GM19328 (cell line): ENCODE results near the gene TMED1.
"Not testable (repeated sequence)": the region's sequence is repeated elsewhere in the genome, so short reads cannot be mapped to it uniquely, and the experiment has no call there.

Experiments used
- ATAC-seq: cut with Tn5 transposase; IDR thresholded peaks from one replicate; pipeline ENCODE4 v1.9.1; 2021; ENCODE audit warnings: mild to moderate bottlenecking, moderate library complexity; ENCODE audit not compliant: unreplicated experiment

TMED1 gene

GRCh38 chr19:10863107-10863717, 27.2 kb upstream of the TMED1 start:
- ATAC-seq = no peak

GRCh38 chr19:10862561-10863106, 26.6 kb upstream of the TMED1 start:
- ATAC-seq = no peak

- no peak for ATAC-seq
Observed at GRCh38 chr19:10861103-10861651, 25.2 kb upstream of the TMED1 start.

- no peak for ATAC-seq
Observed at GRCh38 chr19:10858204-10858828, 22.3 kb upstream of the TMED1 start.

GRCh38 chr19:10856899-10857298, 20.9 kb upstream of the TMED1 start:
- ATAC-seq = not testable (repeated sequence)

GRCh38 chr19:10855879-10856522, 20.0 kb upstream of the TMED1 start:
- ATAC-seq = no peak

GRCh38 chr19:10854350-10855089, 18.5 kb upstream of the TMED1 start:
- ATAC-seq = no peak

GRCh38 chr19:10852941-10853340, 16.9 kb upstream of the TMED1 start:
- ATAC-seq = no peak

GRCh38 chr19:10852098-10852800, 16.2 kb upstream of the TMED1 start:
- no peak for ATAC-seq

- no peak for ATAC-seq
Observed at GRCh38 chr19:10850631-10851030, 14.6 kb upstream of the TMED1 start.

GRCh38 chr19:10848230-10848856, 12.3 kb upstream of the TMED1 start, which contains the start of gene C19orf38:
C19orf38 (plus strand) TSS chr19:10848415; CDS start chr19:10848509, 94 bp downstream.
- ATAC-seq = no peak

GRCh38 chr19:10846500-10847202, 10.6 kb upstream of the TMED1 start:
- ATAC-seq = no peak

- no peak for ATAC-seq
Observed at GRCh38 chr19:10842788-10843187, 6.8 kb upstream of the TMED1 start.

GRCh38 chr19:10839114-10840050, 3.4 kb upstream of the TMED1 start:
- ATAC-seq = no peak

GRCh38 chr19:10838377-10838776, 2.4 kb upstream of the TMED1 start:
- ATAC-seq = no peak

- not testable (repeated sequence) for ATAC-seq
Observed at GRCh38 chr19:10837649-10838048, 1.6 kb upstream of the TMED1 start.

GRCh38 chr19:10836479-10837330, 693 bp upstream of the TMED1 start:
- no peak for ATAC-seq
